AG09319 (cell line): ENCODE data around the gene PALLD.

Experiments used
- DNase-seq: peaks from one replicate; pipeline ENCODE4 v3.0.0-alpha.2; 2010; ENCODE audit warnings: low read depth; ENCODE audit errors: extremely low read depth
- TF ChIP-seq, protein P1 (sequence below): IDR thresholded peaks from 2 replicates; pipeline ENCODE4 v1.5.1; 2011; ENCODE audit warnings: low read depth, mild to moderate bottlenecking, inconsistent platforms, low read length, moderate library complexity

Gene PALLD

DNA sequence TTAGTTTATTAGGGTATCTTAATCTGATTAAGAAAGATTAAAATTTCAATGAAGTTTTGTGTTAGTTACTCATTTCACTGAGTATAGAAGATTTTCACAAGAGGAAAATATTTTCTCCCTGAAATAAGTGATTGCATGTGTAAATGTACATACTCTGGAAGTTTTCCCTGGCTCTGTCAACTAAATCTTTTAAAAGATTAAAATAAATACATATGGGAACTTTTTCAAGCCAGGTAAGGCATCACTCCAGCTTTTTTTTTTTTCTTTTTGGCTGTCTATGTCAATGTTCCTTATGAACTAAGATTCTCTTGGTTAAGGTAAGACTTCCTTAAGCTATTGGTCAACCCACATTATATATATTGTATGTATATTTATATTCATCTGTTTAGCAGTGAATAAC, 395.6 kb downstream of the PALLD start:
- TF ChIP-seq, protein P1, sequence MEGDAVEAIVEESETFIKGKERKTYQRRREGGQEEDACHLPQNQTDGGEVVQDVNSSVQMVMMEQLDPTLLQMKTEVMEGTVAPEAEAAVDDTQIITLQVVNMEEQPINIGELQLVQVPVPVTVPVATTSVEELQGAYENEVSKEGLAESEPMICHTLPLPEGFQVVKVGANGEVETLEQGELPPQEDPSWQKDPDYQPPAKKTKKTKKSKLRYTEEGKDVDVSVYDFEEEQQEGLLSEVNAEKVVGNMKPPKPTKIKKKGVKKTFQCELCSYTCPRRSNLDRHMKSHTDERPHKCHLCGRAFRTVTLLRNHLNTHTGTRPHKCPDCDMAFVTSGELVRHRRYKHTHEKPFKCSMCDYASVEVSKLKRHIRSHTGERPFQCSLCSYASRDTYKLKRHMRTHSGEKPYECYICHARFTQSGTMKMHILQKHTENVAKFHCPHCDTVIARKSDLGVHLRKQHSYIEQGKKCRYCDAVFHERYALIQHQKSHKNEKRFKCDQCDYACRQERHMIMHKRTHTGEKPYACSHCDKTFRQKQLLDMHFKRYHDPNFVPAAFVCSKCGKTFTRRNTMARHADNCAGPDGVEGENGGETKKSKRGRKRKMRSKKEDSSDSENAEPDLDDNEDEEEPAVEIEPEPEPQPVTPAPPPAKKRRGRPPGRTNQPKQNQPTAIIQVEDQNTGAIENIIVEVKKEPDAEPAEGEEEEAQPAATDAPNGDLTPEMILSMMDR, result no peak
- no peak for DNase-seq

DNA sequence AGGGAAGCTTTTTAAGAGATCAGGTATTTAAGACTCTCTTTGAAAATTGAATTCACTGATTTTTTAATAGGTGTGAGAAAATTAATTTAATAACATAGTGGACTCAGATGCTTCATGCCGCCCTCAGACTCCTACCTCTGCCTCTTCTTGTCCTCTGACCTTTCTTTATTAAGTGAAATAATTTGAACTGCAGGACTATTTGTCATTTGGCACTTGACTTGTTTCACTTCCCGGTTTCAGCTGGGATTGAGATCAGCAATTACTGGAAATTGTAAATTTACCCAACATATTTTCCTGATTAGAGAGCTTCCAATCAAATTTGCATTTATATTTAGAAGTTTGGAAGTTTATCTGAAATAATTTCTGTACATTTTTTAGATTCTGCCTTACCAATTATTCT, 396.4 kb downstream of the PALLD start:
- DNase-seq, result no peak
- TF ChIP-seq, protein P1, result no peak

DNA sequence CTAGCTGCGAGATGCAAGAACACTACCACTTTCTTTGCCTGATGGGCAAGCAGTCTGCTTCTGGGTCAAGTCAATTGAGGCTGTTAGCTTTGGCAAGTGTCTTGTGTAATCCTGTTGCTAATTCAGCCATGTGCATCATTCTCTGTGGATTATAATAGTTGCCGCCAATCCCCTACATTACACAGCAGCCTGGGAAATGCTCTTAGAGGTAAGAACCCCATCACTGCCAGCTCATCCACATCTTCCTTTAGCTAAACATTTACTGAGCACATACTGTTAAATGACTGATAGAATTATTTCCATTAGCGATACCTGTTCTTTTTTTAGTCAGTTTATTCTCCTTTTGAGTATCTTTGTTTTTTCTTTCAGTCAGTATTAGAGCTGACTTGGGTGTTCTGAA, 397.0 kb downstream of the PALLD start:
- TF ChIP-seq, protein P1, result no peak

DNA sequence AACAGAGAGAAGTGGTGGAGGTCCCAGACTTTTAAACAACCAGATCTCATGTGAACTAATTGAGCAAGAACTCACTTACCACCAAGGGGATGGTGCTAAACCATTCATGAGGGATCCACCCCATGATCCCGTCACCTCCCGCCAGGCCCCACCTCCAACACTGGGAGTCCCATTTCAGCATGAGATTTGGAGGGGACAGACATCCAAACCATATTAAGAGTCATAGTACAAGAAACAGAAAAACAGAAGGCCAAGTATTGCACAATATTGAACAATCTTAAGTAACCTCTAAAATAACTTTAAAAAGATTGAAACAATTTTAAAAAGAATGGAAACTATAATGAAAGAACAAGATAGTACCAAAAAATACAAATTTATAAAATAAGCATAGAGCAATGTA, 403.2 kb downstream of the PALLD start:
- TF ChIP-seq, protein P1, result no peak
- DNase-seq, result no peak

More for the DNA sequence above, 397.0 kb downstream of the PALLD start:
- no peak for DNase-seq

DNA sequence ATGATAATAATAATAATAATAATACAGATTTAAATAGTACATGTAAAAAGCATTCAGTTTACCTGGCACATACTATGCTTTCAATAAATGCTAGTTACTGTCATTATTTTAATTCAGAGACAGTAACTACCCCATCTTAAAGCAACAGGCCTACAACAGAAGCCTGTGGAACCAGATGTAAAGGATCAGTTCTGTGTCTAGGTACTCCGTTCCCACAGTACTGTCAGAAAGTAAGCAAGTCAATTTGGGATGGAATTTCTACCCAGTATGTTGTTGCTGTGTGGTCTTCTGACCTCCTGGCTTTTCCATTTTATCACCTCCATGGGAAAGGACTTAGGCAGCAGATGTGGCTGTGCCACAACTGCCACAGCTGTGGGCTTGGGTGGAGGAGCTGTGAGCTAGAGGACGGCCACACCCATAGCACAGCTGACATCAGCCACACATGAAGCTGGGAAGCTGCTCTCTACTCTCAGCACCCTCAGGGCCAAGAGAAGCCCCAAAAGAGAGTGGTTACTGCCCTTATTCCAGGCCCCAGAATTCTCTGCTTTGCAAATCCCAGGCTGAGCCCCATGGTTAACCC, 410.4 kb downstream of the PALLD start:
- no peak for DNase-seq
- TF ChIP-seq, protein P1, result no peak

DNA sequence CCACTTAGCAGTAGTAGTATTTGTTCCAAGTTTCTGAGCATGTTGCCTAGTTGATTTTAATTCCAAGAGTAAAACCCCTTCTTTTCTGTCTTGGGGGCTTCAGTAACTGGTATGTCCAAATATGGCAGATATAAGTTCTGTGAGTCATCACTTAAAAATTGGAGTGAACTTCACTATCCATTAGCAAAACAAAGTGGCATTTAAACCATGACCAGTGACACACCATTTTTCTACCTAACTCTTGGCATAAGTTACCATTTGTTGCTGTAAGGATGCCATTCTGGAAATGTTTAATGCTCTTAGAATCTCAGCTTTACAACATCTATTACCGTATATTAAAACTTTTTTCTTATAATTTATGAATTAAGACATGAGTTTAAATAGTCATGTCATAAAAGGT, 411.2 kb downstream of the PALLD start:
- no peak for DNase-seq
- TF ChIP-seq, protein P1, result no peak

DNA sequence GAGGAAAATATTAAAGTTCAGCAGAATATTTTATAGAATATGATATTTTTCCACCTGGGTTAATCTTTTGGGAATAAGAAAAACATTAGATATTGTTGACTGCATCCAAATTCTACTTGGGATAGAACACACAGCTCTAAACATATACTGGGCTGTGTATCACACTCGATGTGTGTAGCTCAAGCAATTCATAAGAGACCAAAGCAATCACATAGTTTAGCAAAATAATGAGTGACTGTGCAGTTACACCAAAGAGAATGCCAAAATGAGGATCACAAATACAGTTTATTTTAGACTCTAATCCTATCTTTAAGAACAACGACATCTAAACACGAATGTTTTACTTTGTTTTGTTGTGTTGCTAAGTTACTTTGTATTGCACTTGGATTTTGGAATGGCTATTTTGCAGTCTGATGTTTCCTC, 412.0 kb downstream of the PALLD start:
- no peak for DNase-seq
- TF ChIP-seq, protein P1, result no peak
